HG03095 (cell line): ENCODE results near the gene MRPS21.
A peak's percentile ranks its signal among the peaks of the same experiment; 100 is the strongest.

Experiments
- ATAC-seq: cut with Tn5 transposase; IDR thresholded peaks from one replicate; pipeline ENCODE4 v1.9.1; 2021; ENCODE audit warnings: moderate library complexity; ENCODE audit not compliant: unreplicated experiment

MRPS21 gene

DNA sequence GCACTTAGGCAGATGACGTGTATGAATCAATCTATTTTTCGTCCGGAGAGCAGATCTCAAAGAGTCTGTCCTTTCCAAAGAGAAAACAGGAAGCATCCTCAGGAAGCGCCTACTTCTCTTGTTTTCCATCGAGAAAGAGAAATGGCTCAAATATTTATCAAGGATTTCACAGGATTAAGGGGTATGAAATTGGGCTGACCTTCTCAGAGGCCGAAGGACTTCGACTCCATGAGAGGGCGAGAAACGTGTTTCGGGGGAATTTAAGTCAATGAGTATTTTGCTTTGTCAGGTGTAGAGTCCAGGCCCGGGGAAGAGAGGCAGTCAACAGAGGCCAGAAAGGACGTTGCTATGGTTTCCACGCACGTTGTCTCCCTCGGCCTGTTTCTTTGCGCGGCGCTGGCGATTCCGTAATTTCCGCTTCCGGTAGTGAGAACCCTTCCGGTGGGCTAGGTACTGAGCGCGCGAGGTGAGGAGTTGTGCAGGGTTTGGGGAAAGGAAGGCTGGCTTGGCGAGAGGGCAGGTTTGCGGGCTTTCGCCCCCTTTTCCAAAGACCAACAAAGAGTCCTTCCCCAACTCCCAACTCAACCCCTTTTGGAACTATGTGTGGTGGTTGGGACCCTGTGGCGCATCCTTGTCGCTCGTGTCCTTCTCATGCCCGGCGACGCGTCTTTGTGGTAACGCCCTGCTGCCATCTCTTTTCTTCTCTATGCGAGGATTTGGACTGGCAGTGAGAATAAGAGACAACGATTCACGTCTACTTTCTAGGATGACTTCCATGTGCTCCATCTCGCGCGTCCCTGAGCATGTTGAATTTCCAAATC, at the start of gene MRPS21:
MRPS21 (plus strand) TSS at position 429 of the 821 bp plus-strand sequence. CDS start 506 bp downstream, outside the sequence.
- ATAC-seq: peak; percentile 96

DNA sequence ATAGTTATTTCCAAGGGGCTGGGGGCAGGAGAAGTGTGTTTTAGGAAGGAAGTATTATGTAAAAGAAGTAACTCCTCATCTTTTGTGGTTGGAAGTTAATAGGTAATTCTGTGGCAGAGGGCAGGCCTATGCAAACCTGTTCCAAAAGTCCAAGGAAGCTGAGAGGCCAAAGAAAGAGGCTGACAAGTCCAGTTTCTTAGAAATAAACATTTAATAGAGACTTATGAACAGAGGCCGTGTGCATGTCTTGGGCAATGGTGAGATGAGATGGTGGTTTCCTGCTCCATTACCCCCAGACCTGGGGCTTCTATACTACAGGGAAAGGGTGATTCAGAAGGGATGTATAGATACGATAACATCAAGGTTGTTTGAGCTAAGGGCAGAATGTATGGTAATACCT, 43.7 kb upstream of the MRPS21 start:
- no peak for ATAC-seq

DNA sequence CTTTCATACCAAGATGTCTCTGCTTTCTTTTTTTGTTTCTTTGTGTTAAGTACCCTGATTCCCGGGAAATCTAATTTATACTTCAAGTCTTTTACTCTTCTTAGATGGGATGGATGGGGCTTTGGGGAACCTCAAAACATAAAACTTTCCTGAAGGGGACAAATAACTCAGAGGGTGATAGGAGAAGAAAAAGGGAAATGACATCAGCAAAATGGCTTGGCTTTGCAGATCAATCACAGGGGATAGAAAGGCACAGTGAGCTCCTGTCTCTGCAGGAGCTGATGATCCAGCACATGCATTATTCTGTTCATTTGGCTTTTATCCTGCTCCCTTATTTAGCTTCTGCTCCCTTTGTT, 37.5 kb upstream of the MRPS21 start:
- ATAC-seq: no peak

DNA sequence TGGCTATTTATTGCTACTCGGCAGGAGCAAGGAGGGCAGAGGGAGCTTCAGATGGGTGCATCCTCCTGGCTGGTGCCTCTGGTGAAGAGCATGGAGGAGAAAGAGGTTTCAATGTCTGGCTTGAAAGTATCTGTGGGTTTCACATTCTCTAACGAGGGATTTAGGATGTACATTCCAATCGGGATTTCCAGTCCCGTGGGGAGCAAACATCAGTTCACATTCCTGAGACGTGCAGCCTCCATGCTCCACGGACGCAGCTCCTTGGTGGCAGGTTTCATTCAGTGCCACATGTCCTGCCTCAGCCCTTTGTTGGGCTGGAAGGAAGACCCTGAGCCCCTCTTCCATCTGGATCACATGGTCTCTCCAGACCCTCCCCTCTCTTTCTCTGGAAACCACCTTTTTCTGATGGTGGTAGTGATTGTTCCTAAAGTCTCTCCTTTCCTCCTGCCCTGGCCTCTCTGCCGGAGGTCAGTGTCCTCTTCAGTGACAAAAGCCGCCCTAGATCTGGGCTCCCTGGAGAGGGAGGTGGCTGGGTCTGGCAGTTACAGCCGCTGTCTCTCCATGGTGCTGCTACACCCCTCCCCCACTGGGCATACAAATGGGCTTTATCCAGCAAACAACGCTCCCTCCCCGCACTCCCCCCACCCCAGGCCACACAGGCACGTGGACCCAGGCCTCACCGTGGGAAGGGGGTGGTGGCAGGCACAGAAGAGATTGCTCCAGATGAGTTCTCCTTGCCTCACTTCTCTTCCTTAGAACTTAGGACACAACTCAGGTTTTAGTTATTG, 36.9 kb upstream of the MRPS21 start:
- no peak for ATAC-seq

DNA sequence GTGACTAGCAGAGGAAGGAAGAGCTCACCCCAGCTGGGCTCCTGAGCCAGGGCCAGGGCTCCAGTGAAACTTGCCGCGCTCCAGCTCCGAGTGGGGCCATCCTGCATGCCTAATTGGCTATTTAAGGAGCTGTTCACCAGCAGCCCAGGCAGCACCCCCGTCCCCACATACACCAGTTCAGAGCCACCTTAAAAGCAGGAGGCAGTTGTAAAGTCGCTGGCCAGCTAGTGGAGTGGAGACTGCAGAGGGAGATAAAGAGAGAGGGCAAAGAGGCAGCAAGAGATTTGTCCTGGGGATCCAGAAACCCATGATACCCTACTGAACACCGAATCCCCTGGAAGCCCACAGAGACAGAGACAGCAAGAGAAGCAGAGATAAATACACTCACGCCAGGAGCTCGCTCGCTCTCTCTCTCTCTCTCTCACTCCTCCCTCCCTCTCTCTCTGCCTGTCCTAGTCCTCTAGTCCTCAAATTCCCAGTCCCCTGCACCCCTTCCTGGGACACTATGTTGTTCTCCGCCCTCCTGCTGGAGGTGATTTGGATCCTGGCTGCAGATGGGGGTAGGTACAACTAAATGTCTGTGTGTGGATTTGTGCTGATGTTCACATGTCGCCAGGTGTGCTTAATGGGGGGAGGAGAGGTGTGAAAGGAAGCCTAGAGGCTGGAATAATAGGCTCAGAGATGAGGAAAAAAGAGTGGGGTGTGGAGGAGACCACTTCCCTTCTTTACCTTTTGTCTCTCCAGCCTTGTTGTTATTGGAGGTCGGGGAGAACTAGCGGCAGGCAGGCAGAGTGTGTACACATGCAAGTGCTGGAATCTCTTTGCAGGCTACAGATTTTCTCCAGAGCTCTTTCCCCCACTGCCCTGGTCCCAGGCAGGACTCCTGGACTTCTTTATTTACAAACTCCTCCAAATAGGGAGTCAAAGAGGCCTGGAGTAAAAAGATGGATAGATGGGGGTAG, 35.8 kb upstream of the MRPS21 start, which contains the start of gene CA14:
CA14 (plus strand) TSS at position 151 of the 962 bp plus-strand sequence; CDS start at position 506, 355 bp downstream.
- no peak for ATAC-seq

DNA sequence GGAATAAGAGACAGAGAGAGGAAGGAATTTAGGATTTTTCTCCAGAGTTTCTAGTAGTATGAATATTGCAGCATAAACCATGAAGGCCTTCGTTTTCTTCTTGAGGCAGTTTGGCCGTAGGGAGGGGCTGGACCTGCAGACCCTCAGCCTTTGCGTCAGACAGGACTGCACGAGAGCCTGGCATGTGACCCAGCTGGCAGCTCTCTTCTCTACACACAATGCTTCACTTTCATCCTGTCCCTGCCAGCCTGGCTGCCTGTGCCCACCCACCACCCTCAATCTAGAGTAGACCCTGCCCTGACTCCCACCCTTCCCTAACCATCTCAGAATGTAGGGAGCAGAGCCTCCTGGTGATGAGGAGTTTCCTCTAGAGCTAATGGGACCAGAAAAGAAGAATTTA, 34.4 kb upstream of the MRPS21 start:
- ATAC-seq: no peak

DNA sequence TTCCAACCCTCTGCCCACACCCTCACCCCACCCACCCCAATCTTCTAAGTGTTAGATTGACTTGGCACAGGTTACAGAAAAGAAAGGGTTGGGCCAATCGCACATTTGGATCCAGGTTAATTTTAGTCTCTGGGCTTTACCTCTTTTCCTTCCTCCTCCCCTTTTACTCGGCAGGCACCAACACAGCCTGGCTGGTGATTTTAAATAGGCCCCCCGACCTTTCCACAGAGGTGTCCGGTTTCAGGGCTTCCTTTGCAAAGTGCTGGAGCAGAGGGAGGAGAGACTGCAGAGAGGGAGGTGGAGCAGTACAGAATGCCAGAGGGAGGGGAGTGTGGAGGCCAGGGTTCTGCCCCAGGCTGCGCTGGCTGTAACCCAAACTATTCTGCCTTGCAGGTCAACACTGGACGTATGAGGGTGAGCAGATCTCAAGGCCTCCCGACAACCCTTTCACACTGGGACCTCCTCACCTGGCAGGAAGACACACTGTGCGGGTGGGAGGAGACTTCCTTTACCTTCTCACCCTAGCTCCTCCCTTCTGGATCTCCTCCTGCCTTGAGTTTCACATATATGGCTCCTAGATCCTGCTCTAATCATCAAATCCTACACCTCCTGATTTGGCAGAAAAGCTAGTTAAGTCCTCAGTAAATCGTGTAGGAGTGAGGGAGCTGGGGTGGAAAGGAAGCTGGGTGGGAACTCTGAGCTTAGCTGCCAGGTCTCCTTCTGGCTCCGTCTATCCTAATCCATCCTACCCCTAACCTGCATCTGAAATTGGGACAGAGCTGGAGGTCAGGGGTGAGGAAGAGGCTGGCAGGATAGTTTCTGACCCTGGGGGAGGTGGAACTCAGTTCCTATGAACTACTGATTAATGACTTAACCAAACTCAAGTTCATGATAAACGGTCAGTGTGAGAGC, 33.6 kb upstream of the MRPS21 start:
- no peak for ATAC-seq

DNA sequence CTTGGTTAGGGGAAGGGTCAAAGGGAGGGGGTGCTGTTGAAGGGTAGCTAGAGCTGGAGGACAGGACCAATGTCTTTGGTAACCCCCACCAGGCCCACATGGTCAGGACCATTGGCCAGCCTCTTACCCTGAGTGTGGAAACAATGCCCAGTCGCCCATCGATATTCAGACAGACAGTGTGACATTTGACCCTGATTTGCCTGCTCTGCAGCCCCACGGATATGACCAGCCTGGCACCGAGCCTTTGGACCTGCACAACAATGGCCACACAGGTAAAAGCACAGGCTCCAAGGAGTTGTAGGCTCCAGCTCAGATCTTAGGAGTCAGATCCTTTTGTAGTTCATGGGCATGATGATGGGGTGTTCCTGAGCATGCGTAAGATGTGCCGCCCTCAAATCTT, 32.3 kb upstream of the MRPS21 start:
- no peak for ATAC-seq

DNA sequence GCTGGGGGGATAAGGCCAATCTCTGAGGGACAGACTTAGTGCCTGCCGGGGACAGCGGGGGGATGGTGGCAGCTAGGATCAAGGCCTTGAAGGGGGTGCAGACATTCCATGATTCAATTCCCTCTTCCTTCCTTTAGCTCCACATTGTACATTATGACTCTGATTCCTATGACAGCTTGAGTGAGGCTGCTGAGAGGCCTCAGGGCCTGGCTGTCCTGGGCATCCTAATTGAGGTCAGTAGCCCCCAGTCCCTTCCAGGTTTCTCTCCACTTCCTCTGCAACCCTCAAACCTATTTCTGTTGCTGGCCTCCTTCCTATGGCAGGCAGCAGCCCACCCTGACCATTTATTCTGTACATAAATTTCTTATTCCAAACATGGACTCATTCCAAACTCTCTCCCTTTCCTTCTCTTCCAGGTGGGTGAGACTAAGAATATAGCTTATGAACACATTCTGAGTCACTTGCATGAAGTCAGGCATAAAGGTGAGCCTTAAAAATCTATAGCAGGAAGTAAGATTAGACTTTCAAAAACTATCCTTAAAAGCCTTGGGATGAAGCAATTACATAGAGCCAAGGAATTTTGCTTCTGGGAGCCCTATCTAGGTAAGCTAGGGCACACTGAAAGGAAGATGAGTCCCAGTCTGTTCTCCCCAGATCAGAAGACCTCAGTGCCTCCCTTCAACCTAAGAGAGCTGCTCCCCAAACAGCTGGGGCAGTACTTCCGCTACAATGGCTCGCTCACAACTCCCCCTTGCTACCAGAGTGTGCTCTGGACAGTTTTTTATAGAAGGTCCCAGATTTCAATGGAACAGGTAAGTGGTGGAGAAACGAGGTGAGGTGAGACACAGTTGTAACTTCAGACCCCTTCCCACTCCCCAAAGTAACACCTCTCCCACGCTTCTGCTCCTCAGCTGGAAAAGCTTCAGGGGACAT, 31.0 kb upstream of the MRPS21 start:
- no peak for ATAC-seq

DNA sequence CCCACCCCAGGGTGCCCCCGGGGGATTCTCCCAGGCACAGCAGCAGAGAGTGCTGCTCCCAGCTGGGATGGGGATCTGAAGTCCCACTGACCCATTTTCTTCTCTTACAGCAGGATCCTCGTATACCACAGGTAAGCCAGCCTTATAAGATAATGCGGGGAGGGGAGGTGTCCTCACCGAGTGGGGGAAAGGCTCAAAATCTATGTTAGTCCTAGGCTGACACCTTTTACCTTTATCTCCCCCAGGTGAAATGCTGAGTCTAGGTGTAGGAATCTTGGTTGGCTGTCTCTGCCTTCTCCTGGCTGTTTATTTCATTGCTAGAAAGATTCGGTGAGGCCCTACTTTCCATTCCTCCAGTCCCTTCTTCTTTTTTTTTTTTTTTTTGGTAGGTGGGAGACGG, 30.1 kb upstream of the MRPS21 start:
- no peak for ATAC-seq

DNA sequence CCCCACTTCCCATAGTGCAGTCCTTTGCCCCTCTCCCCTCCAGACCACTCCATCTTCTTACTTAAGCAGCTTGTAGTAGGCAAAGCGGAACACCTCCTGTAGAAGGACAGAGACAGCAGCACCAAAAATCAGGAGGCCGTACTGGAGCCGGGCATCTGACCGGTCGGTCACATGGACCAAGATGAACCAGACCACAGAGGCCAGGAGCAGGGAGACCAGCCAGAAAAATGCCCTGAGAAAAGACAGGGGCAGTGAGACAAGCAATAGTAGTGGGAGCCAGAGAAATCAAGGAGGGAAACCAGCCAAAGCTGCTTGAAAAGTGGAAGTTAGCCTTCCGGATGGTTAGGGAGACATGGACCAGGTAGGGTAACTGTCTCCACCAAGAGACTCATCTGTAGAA, 25.8 kb upstream of the MRPS21 start:
- no peak for ATAC-seq

DNA sequence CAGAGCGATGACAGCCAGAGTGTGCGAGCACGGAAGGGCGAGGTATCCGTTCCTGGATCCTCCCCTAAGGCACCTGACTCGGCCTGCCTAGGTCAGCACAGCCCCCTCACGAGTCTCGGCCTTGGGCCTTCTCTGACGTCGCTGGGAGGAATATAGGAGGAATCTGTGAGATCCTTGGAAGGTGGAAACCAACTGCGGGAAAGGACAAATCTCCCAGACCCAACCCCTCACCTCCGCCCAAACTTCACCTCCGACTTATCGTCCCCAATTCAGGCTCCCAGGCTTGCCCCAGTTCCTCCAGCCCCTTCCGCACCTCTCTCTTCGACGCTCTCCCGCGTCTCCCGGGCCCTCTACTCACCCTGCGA, 25.3 kb upstream of the MRPS21 start:
- ATAC-seq: no peak

DNA sequence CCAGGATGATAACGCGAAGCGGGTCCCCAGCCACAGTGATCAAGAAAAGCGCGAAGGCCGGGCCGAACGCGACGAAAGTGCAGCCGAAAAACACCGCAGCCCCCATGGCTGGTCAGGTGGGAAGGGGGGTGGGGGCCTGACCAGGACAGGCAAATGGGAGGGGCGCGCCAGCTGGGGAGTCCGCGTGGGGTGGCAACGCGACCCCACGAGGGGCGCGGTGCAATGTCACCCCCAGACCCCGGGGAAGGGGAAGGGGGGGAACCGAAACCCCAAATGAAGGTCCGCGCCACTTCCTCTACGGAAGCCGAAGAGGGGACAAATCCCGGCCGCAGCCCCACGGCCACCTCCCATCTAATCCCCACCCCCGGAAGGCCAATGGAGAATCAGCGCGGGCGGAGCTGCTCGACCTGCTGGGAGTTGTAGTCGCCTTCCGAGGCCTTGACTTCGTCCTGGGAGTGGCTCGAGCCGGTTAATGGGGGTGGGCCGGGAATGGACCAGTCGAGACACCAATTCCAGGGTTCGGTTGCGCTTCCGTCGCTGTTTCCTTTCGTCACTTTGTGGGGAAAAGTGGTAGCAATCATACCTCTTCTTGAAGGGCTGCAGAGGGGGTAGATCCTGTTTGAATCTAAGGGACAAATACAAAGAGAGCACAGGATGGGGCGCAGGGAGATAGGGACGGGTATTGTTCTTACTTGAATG, 24.8 kb upstream of the MRPS21 start, which contains the start of gene APH1A:
APH1A (minus strand) TSS at position 312 of the 699 bp plus-strand sequence; CDS start at position 106, 206 bp downstream.
- ATAC-seq: peak; percentile 85

DNA sequence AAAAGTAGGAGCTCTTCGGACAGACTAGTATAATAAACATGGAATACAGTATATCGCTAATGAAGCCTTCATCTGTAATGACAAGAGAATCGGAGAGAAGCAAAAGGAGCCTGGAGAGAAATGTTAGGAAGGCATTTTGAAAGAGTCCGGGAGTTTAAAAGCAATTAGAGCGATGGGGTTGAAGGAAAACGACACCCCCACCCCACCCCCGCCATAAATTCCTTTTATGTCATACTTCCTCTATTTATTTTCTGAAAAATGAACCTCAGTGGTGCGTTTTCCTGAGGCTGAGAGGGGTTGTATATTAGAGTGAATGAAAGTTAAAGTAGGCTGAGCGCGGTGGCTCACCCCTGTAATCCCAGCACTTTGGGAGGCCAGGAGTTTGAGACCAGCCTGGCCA, 24.2 kb upstream of the MRPS21 start:
- ATAC-seq: no peak

DNA sequence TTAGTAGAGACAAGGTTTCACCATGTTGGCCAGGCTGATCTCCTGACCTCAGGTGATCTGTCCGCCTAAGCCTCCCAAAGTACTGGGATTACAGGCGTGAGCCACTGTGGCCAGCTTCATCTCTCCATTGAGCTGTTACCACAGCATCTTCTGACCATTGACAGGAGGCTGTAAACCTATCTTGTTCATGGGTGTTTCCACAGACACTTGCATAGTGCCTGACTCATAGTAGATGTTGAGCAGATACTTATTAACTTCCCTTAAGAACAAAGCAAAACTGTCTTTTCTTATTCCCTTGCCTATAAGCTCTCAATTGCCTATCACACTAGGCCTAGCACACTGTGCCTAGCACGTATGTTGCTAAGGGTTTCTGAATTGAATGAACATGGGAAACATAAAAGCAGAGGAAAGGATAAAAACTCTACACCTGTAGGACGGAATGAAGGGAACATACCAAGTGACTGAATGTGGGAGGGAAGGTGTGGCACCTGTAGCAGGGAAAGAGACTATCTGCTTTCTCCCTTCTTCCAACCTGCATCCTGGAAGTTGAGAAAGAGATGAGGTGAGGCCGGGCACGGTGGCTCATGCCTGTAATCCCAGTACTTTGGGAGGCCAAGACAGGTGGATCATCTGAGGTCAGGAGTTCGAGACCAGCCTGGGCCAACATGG, 22.2 kb upstream of the MRPS21 start:
- ATAC-seq: no peak

DNA sequence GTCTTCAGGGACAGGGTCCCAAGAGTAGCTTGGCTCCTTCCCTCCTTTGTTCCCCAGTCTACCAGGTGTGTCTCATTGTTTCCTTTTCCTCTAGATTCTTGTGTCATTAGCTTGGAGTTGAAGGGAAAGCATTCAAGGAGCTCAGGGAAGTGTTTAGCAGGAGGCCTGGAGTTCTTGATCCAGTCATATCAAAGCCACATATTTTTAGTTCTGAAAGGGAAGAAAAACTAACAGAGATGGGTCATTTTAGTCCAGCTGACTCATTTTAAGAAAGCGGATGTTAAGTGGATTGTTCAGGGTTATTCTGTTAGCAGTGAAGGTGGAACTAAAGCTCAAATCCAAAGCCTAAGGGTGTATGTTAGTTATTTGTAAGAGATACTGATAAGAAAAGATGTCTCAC, 20.4 kb upstream of the MRPS21 start:
- ATAC-seq: no peak

DNA sequence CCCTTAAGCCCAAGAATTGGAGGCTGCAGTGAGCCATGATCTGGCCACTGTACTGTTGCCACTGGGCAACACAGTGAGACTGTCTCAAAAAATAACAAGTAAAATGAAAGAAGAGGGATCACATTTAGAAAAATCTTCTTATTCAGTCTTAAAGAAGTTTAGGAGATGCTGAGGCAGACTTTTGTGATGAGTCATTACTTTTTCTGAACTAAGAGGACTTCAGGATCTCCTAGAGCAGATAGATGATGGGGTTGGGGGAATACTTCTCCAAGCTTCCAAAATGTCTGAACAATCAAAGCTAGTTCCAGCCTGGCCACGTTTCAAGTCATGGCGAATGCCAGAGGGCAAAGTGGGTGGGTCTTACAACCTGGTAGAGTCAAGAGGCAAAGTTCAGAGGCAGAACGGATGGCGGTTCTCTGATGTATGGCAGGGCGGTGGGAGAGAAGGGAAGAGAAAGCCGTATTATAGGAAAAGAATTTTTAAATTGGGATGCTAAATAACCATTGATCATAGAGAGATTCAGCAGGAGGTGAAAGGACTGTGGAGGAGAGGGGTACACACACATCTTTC, 13.4 kb upstream of the MRPS21 start:
- ATAC-seq: no peak
